GM23338 (cell line): ENCODE results near the gene ASAP2. TPM values are rescaled to one million over a fixed set of nuclear protein-coding genes. Genes with fewer than 3 reads are reported as not detected.

Experiments used
- ATAC-seq: fragments of 200-7000 bp; cut with Tn5 transposase; 3 replicates; pipeline ENCODE4 v1.9.1; 2020
- DNase-seq: peaks from one replicate; pipeline ENCODE4 v3.0.0-alpha.2; 2015; ENCODE audit warnings: low spot score
- H2AFZ ChIP-seq: fragments of 200-600 bp; sonication (generic); 2 replicates; pipeline ENCODE4 v1.8.0; 2016; ENCODE audit warnings: antibody characterized with exemption, mild to moderate bottlenecking, moderate library complexity
- H3F3A ChIP-seq: fragments of 200-600 bp; sonication (generic); replicated peaks from 2 replicates; pipeline ENCODE4 v1.8.0; 2017; ENCODE audit warnings: antibody characterized with exemption, mixed run types, low read depth
- H3K27ac ChIP-seq: fragments of 200-600 bp; sonication (generic); 2 replicates; pipeline ENCODE4 v1.6.1; 2016; ENCODE audit warnings: low read depth
- H3K27me3 ChIP-seq: fragments of 200-600 bp; sonication (generic); 2 replicates; pipeline ENCODE4 v1.8.0; 2016; ENCODE audit warnings: mild to moderate bottlenecking, mixed run types, moderate library complexity; ENCODE audit not compliant: insufficient read depth
- H3K36me3 ChIP-seq: fragments of 200-600 bp; sonication (generic); 2 replicates; pipeline ENCODE4 v1.8.0; 2016; ENCODE audit warnings: mild to moderate bottlenecking; ENCODE audit not compliant: insufficient read depth
- H3K4me1 ChIP-seq: fragments of 200-600 bp; sonication (generic); 2 replicates; pipeline ENCODE4 v1.8.0; 2016; ENCODE audit warnings: mild to moderate bottlenecking, moderate library complexity; ENCODE audit not compliant: insufficient read depth
- H3K4me2 ChIP-seq: fragments of 200-600 bp; sonication (generic); 2 replicates; pipeline ENCODE4 v1.7.1; 2017; ENCODE audit warnings: mixed run types
- H3K4me3 ChIP-seq: fragments of 200-600 bp; sonication (generic); 2 replicates; pipeline ENCODE4 v1.6.1; 2016; ENCODE audit warnings: mixed run types
- H3K79me2 ChIP-seq: fragments of 200-600 bp; sonication (generic); replicated peaks from 2 replicates; pipeline ENCODE4 v1.8.0; 2017; ENCODE audit warnings: mild to moderate bottlenecking; ENCODE audit not compliant: insufficient read depth
- H3K9me2 ChIP-seq: fragments of 200-600 bp; sonication (generic); 2 replicates; pipeline ENCODE4 v1.8.0; 2017; ENCODE audit not compliant: insufficient read depth
- H4K20me1 ChIP-seq: fragments of 200-600 bp; sonication (generic); replicated peaks from 2 replicates; pipeline ENCODE4 v1.8.0; 2017; ENCODE audit warnings: mild to moderate bottlenecking; ENCODE audit not compliant: insufficient read depth
- H3K27ac Mint-ChIP-seq: 2 replicates; pipeline ENCODE4 v1.8.0; 2020; ENCODE audit warnings: inconsistent platforms, mild to moderate bottlenecking, moderate library complexity, mixed read lengths
- H3K27me3 Mint-ChIP-seq: 3 replicates; pipeline ENCODE4 v1.8.0; 2022; ENCODE audit warnings: low read depth, mild to moderate bottlenecking, moderate library complexity, mixed read lengths, inconsistent platforms; ENCODE audit not compliant: insufficient read depth, poor library complexity
- H3K36me3 Mint-ChIP-seq: 3 replicates; pipeline ENCODE4 v1.8.0; 2021; ENCODE audit warnings: low read depth, mild to moderate bottlenecking, inconsistent platforms, moderate library complexity, mixed read lengths
- H3K4me1 Mint-ChIP-seq: 3 replicates; pipeline ENCODE4 v1.8.0; 2020; ENCODE audit warnings: mild to moderate bottlenecking, inconsistent platforms, mixed read lengths
- H3K4me3 Mint-ChIP-seq: 3 replicates; pipeline ENCODE4 v1.8.0; 2021; ENCODE audit warnings: moderate library complexity, mild to moderate bottlenecking, inconsistent platforms, mixed read lengths
- H3K9me3 Mint-ChIP-seq: 3 replicates; pipeline ENCODE4 v1.8.0; 2020; ENCODE audit warnings: moderate library complexity, mild to moderate bottlenecking, inconsistent platforms, mixed read lengths
- CREB1 ChIP-seq: fragments of 250-450 bp; sonication (Bioruptor Pico); IDR thresholded peaks from 2 replicates; pipeline ENCODE4 v1.5.0; 2020; ENCODE audit warnings: low read depth, mild to moderate bottlenecking, moderate library complexity
- CTCF ChIP-seq, 2 experiments: fragments of 200-600 bp in 1 of 2; sonication (generic) in 1 of 2; conservative IDR thresholded peaks; 2 replicates each; pipeline versions ENCODE4 v1.5.1 to v1.6.1; 2016 to 2017; ENCODE audit warnings: antibody characterized with exemption in 2 of 2, low read depth in 2 of 2, mild to moderate bottlenecking in 2 of 2, moderate library complexity in 1 of 2
- EZH2 ChIP-seq: fragments of 200-600 bp; sonication (generic); IDR thresholded peaks from one replicate; pipeline ENCODE4 v1.8.0; 2017; ENCODE audit warnings: antibody characterized with exemption, mild to moderate bottlenecking, low read depth; ENCODE audit not compliant: unreplicated experiment
- EZH2phosphoT487 ChIP-seq: fragments of 200-600 bp; sonication (generic); IDR thresholded peaks from one replicate; pipeline ENCODE4 v1.8.1; 2018; ENCODE audit warnings: antibody characterized with exemption; ENCODE audit not compliant: unreplicated experiment
- JUNB ChIP-seq: IDR thresholded peaks from one replicate; pipeline ENCODE4 v1.6.1; 2016; ENCODE audit warnings: antibody characterized with exemption; ENCODE audit not compliant: unreplicated experiment
- NANOG ChIP-seq: IDR thresholded peaks from 2 replicates; pipeline ENCODE4 v1.6.1; 2016; ENCODE audit warnings: antibody characterized with exemption, borderline replicate concordance
- POLR2AphosphoS5 ChIP-seq: IDR thresholded peaks from 2 replicates; pipeline ENCODE4 v1.6.1; 2016; ENCODE audit warnings: antibody characterized with exemption, low read depth
- REST ChIP-seq: IDR thresholded peaks from one replicate; pipeline ENCODE4 v1.6.1; 2018; ENCODE audit warnings: antibody characterized with exemption; ENCODE audit not compliant: unreplicated experiment
- STAT1 ChIP-seq: IDR thresholded peaks from one replicate; pipeline ENCODE4 v1.6.1; 2016; ENCODE audit warnings: antibody characterized with exemption; ENCODE audit not compliant: unreplicated experiment
- ZNF114 ChIP-seq: fragments of 250-450 bp; sonication (Bioruptor Pico); IDR thresholded peaks from 2 replicates; pipeline ENCODE4 v1.5.0; 2020; ENCODE audit warnings: mild to moderate bottlenecking, moderate library complexity
- polyA plus RNA-seq: library from polyadenylated mRNA; unstranded; fragments of >200 nt; fragmentation: Nextera tagmentation; extraction: Ambion mirVana; gene quantifications from 2 replicates; pipeline ENCODE4 v1.2.1, GENCODE V29; 2016
- total RNA-seq: library from RNA; depleted of rRNA; stranded (reverse); fragments of >200 nt; shearing (Covaris generic); gene quantifications from 2 replicates; pipeline ENCODE4 v1.2.3, GENCODE V29; 2014
- TF ChIP-seq, protein P1 (sequence below): IDR thresholded peaks from 2 replicates; pipeline ENCODE4 v1.6.1; 2016; ENCODE audit warnings: antibody characterized with exemption
- TF ChIP-seq, protein P2 (sequence below): fragments of 250-450 bp; sonication (Bioruptor Pico); IDR thresholded peaks from 2 replicates; pipeline ENCODE4 v1.5.0; 2020; ENCODE audit warnings: mild to moderate bottlenecking, moderate library complexity

Gene ASAP2
- total and polyA plus RNA-seq, 2 experiments from 2014 or later: 2.6 to 15.6 TPM

DNA sequence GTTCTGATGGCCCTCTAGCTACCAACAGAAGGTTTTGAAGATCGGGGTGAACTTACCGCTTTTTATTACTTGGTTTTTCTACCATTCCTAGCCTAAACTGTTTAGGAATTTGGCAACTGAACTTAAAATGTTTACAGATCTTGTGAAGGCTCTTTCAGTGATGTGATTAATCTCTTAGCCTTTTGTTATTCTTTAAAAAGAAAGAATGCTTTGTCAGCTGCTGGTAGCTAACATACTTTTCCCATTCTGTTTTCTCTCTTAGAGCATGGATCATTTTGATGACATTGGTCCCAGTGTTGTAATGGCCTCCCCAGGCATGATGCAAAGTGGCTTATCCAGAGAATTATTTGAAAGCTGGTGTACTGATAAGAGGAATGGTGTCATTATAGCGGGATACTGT is 234.9 kb downstream of the ASAP2 start:
- Histone ChIP-seq H3F3A (no peaks in the 10 kb centered on the region), H3K4me2 (no peak overlapping the region), H3K27ac (no peak overlapping the region), H3K79me2 (no peaks in the 10 kb centered on the region), H3K9me2 (no peaks in the 10 kb centered on the region), H3K4me3 (no peak overlapping the region), H3K4me1 (no peaks in the 10 kb centered on the region), H3K36me3 (peaks cover 47% of the 10 kb centered on the region), H2AFZ (no peak overlapping the region), H3K27me3 (no peaks in the 10 kb centered on the region), H4K20me1 (no peaks in the 10 kb centered on the region; the same call in 1 of the 2 replicates)
- TF ChIP-seq NANOG (no peak), CTCF (conservative IDR thresholded peaks at IDR 0.05; ENCODE audit: low read depth in 2 of 2) (no peak), REST (no peak), EZH2 (no peak), EZH2phosphoT487 (no peak), STAT1 (no peak), CREB1 (CRISPR knock-in tag) (no peak), POLR2AphosphoS5 (no peak), ZNF114 (CRISPR knock-in tag) (no peak), JUNB (no peak)
- TF ChIP-seq, protein P1, sequence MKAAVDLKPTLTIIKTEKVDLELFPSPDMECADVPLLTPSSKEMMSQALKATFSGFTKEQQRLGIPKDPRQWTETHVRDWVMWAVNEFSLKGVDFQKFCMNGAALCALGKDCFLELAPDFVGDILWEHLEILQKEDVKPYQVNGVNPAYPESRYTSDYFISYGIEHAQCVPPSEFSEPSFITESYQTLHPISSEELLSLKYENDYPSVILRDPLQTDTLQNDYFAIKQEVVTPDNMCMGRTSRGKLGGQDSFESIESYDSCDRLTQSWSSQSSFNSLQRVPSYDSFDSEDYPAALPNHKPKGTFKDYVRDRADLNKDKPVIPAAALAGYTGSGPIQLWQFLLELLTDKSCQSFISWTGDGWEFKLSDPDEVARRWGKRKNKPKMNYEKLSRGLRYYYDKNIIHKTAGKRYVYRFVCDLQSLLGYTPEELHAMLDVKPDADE: no peak
- TF ChIP-seq, protein P2, sequence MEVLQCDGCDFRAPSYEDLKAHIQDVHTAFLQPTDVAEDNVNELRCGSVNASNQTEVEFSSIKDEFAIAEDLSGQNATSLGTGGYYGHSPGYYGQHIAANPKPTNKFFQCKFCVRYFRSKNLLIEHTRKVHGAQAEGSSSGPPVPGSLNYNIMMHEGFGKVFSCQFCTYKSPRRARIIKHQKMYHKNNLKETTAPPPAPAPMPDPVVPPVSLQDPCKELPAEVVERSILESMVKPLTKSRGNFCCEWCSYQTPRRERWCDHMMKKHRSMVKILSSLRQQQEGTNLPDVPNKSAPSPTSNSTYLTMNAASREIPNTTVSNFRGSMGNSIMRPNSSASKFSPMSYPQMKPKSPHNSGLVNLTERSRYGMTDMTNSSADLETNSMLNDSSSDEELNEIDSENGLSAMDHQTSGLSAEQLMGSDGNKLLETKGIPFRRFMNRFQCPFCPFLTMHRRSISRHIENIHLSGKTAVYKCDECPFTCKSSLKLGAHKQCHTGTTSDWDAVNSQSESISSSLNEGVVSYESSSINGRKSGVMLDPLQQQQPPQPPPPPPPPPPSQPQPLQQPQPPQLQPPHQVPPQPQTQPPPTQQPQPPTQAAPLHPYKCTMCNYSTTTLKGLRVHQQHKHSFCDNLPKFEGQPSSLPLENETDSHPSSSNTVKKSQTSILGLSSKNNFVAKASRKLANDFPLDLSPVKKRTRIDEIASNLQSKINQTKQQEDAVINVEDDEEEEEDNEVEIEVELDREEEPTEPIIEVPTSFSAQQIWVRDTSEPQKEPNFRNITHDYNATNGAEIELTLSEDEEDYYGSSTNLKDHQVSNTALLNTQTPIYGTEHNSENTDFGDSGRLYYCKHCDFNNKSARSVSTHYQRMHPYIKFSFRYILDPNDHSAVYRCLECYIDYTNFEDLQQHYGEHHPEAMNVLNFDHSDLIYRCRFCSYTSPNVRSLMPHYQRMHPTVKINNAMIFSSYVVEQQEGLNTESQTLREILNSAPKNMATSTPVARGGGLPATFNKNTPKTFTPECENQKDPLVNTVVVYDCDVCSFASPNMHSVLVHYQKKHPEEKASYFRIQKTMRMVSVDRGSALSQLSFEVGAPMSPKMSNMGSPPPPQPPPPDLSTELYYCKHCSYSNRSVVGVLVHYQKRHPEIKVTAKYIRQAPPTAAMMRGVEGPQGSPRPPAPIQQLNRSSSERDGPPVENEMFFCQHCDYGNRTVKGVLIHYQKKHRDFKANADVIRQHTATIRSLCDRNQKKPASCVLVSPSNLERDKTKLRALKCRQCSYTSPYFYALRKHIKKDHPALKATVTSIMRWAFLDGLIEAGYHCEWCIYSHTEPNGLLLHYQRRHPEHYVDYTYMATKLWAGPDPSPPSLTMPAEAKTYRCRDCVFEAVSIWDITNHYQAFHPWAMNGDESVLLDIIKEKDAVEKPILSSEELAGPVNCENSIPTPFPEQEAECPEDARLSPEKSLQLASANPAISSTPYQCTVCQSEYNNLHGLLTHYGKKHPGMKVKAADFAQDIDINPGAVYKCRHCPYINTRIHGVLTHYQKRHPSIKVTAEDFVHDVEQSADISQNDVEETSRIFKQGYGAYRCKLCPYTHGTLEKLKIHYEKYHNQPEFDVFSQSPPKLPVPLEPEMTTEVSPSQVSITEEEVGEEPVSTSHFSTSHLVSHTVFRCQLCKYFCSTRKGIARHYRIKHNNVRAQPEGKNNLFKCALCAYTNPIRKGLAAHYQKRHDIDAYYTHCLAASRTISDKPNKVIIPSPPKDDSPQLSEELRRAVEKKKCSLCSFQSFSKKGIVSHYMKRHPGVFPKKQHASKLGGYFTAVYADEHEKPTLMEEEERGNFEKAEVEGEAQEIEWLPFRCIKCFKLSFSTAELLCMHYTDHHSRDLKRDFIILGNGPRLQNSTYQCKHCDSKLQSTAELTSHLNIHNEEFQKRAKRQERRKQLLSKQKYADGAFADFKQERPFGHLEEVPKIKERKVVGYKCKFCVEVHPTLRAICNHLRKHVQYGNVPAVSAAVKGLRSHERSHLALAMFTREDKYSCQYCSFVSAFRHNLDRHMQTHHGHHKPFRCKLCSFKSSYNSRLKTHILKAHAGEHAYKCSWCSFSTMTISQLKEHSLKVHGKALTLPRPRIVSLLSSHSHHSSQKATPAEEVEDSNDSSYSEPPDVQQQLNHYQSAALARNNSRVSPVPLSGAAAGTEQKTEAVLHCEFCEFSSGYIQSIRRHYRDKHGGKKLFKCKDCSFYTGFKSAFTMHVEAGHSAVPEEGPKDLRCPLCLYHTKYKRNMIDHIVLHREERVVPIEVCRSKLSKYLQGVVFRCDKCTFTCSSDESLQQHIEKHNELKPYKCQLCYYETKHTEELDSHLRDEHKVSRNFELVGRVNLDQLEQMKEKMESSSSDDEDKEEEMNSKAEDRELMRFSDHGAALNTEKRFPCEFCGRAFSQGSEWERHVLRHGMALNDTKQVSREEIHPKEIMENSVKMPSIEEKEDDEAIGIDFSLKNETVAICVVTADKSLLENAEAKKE (CRISPR knock-in tag): no peak
- H3K36me3 Mint-ChIP-seq: peaks cover 72% of the 10 kb centered on the region
- H3K4me3 Mint-ChIP-seq: no peak overlapping the region
- no peak for DNase-seq
- no peak for ATAC-seq
- no peaks in the 10 kb centered on the region for H3K4me1 Mint-ChIP-seq
- H3K27ac Mint-ChIP-seq: no peak overlapping the region
- H3K27me3 Mint-ChIP-seq: no peaks in the 10 kb centered on the region
- H3K9me3 Mint-ChIP-seq: no peaks in the 10 kb centered on the region
